Thyroid gland (tissue), 4 donors: ENCODE results near the gene FAM120B. TPM values are rescaled to one million over a fixed set of nuclear protein-coding genes. Genes with fewer than 3 reads are reported as not detected.
"Not testable (repeated sequence)": the region's sequence is repeated elsewhere in the genome, so short reads cannot be mapped to it uniquely, and the experiment has no call there.

ENCODE experiments used
- DNase-seq, 2 donors: peaks; one replicate each; pipeline ENCODE4 v3.0.0-alpha.2; 2019
- H3K27ac ChIP-seq, 3 donors: fragments of 200-600 bp; sonication (generic); 1 replicate in 2 of 3; 2 replicates in 1 of 3; pipeline ENCODE4 v1.5.1; 2016 to 2019; ENCODE audit warnings: mild to moderate bottlenecking in 1 of 3, moderate library complexity in 1 of 3
- H3K27me3 ChIP-seq: fragments of 200-600 bp; sonication (generic); one replicate; pipeline ENCODE4 v1.5.1; 2019
- H3K36me3 ChIP-seq, 2 donors: fragments of 200-600 bp; sonication (generic); one replicate each; pipeline ENCODE4 v1.5.1; 2016 to 2019
- H3K4me1 ChIP-seq, 2 donors: fragments of 200-600 bp; sonication (generic); one replicate each; pipeline ENCODE4 v1.5.1; 2017 to 2019
- H3K4me3 ChIP-seq, 3 donors: fragments of 200-600 bp; sonication (generic); replicated peaks in 1 of 3; 1 replicate in 2 of 3; 2 replicates in 1 of 3; pipeline ENCODE4 v1.5.1; 2016; ENCODE audit warnings: mild to moderate bottlenecking in 1 of 3
- H3K9me3 ChIP-seq: fragments of 200-600 bp; sonication (generic); one replicate; pipeline ENCODE4 v1.5.1; 2017
- POLR2A ChIP-seq, 2 donors: fragments of 450-650 bp; IDR thresholded peaks; one replicate each; pipeline ENCODE4 v1.6.1; 2017; ENCODE audit warnings: antibody characterized with exemption in 2 of 2, mild to moderate bottlenecking in 2 of 2, moderate library complexity in 1 of 2
- WGBS, 2 donors: methylation state at CpG; one replicate each; pipeline ENCODE4 v1.1.5; 2017; 5-methylcytosine and 5-hydroxymethylcytosine counted together
- intact Hi-C: fragments of 100-400 bp; cut with DNase I; formaldehyde crosslinking; loops from one replicate; pipeline ENCODE4 v1.15.1; 2023
- total RNA-seq, 4 donors: library from RNA; depleted of rRNA; stranded (reverse); fragments of >200 nt; gene quantifications; one replicate each; pipeline ENCODE4 v1.2.3, GENCODE V29; 2016
- TF ChIP-seq, protein P1 (sequence below), 6 experiments: fragments of 200-600 bp in 3 of 6; fragments of 450-650 bp in 3 of 6; sonication (generic) in 3 of 6; IDR thresholded peaks; one replicate each; pipeline ENCODE4 v1.5.1; 2016 to 2019; ENCODE audit warnings: antibody characterized with exemption in 6 of 6, mild to moderate bottlenecking in 2 of 6, inconsistent platforms in 1 of 6, moderate library complexity in 1 of 6

FAM120B gene
- total RNA-seq, 4 donors from 2014 or later = 26.9 to 38.4 (median 27.7) TPM

GRCh38 chr6:170346649-170347048 is 40.1 kb downstream of the FAM120B start:
- 89 to 93% methylated on average over 2 of the region's 2 CpGs for WGBS, 2 donors
- H3K4me3 ChIP-seq = no peak overlapping the region
- H3K27me3 ChIP-seq = no peaks in the 10 kb centered on the region
- DNase-seq = no peak
- TF ChIP-seq POLR2A (IDR thresholded peaks at IDR 0.05) = no peak
- TF ChIP-seq, protein P1, sequence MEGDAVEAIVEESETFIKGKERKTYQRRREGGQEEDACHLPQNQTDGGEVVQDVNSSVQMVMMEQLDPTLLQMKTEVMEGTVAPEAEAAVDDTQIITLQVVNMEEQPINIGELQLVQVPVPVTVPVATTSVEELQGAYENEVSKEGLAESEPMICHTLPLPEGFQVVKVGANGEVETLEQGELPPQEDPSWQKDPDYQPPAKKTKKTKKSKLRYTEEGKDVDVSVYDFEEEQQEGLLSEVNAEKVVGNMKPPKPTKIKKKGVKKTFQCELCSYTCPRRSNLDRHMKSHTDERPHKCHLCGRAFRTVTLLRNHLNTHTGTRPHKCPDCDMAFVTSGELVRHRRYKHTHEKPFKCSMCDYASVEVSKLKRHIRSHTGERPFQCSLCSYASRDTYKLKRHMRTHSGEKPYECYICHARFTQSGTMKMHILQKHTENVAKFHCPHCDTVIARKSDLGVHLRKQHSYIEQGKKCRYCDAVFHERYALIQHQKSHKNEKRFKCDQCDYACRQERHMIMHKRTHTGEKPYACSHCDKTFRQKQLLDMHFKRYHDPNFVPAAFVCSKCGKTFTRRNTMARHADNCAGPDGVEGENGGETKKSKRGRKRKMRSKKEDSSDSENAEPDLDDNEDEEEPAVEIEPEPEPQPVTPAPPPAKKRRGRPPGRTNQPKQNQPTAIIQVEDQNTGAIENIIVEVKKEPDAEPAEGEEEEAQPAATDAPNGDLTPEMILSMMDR (IDR thresholded peaks at IDR 0.05) = no peak
- H3K9me3 ChIP-seq = no peaks in the 10 kb centered on the region
- peaks cover 21 to 35% of the 10 kb centered on the region in 2 donors for H3K36me3 ChIP-seq
- no peak overlapping the region for H3K27ac ChIP-seq
- no peaks in the 10 kb centered on the region for H3K4me1 ChIP-seq
- intact Hi-C loops = no loop called here

DNA sequence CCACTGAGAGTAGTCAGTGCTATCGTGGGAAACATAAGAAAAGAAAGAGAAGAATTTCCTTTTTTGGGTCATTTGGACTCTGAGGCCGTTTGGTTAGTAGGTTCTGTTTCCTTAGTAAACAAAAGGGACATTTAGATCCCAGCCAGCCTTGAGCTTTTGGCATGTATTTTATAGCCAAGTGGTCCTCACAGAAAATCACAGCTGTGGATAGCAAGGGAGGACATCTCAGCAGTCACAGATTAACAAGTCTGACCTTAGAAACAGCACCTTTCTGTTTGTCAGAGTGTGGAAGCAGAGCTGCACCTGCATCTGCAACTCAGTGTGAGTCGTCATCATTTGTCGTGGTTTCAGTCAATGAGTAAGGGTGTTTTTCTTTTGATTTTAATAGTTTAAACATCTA is 40.5 kb downstream of the FAM120B start:
- Histone ChIP-seq H3K27me3 (no peaks in the 10 kb centered on the region), H3K36me3 (peaks cover 21 to 35% of the 10 kb centered on the region in 2 donors), H3K27ac (no peak overlapping the region), H3K9me3 (no peaks in the 10 kb centered on the region), H3K4me3 (no peak overlapping the region), H3K4me1 (no peaks in the 10 kb centered on the region)
- intact Hi-C loops = no loop called here
- 73 to 75% methylated on average over 4 of the region's 4 CpGs for WGBS, 2 donors
- DNase-seq = no peak
- TF ChIP-seq, protein P1 (IDR thresholded peaks at IDR 0.05) = no peak
- TF ChIP-seq POLR2A (IDR thresholded peaks at IDR 0.05) = no peak

- WGBS, 2 donors = 89 to 90% methylated on average over 6 of the region's 6 CpGs
- no peak for TF ChIP-seq POLR2A (IDR thresholded peaks at IDR 0.05)
- TF ChIP-seq, protein P1 (IDR thresholded peaks at IDR 0.05) = no peak
Observed at GRCh38 chr6:170347975-170348374, 41.4 kb downstream of the FAM120B start.

GRCh38 chr6:170351456-170351855 is 44.9 kb downstream of the FAM120B start:
- H3K9me3 ChIP-seq, H3K27ac ChIP-seq, H3K4me3 ChIP-seq, H3K4me1 ChIP-seq, H3K27me3 ChIP-seq, intact Hi-C loops, DNase-seq: not testable (repeated sequence)
- H3K36me3 ChIP-seq = peaks cover 21 to 35% of the 10 kb centered on the region in 2 donors

More at GRCh38 chr6:170347975-170348374, 41.4 kb downstream of the FAM120B start:
- Histone ChIP-seq H3K4me3 (no peak overlapping the region), H3K9me3 (no peaks in the 10 kb centered on the region), H3K27me3 (no peaks in the 10 kb centered on the region), H3K4me1 (no peaks in the 10 kb centered on the region), H3K36me3 (peaks cover 21 to 35% of the 10 kb centered on the region in 2 donors), H3K27ac (no peak overlapping the region)
- intact Hi-C loops = no loop called here
- no peak for DNase-seq

DNA sequence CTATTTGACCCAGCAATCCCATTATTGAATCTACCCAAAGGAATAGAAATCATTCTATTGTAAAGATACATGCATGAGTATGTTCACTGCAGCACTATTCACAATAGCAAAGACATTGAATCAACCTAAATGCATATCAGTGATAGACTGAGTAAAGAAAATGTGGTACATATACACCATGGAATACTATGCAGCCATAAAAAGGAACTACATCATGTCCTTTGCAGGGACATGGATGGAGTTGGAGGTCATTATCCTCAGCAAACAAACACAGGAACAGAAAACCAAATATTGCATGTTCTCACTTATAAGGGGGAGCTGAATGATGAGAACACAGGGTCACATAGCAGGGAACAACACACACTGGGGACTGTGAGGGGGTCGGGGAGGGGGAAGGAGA is 48.6 kb downstream of the FAM120B start:
- H3K36me3 ChIP-seq = peaks cover 6 to 14% of the 10 kb centered on the region in 2 donors
- DNase-seq, H3K27me3 ChIP-seq, H3K27ac ChIP-seq, H3K9me3 ChIP-seq, intact Hi-C loops, H3K4me3 ChIP-seq, H3K4me1 ChIP-seq: not testable (repeated sequence)
- 88 to 96% methylated on average over 1 of the region's 1 CpG for WGBS, 2 donors

DNA sequence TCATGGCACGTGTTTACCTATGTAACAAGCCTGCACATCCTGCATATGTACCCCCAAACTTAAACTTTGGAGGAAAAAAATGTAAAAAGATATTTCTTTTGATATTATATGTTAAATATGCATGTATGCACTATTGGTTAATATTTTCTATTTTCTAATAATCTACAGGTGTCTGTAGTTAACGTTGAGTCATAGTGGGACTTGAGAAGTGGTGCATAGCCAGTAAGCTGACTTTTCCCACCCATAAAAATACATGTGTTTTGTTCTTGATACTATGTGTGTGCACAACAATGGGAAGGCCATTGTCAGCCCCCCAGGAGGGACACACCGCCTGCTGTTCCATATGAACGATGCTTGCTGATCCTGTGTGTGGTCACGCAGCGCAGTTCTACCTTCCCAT is 49.1 kb downstream of the FAM120B start:
- Histone ChIP-seq H3K4me1 (peaks cover 0 to 7% of the 10 kb centered on the region in 2 donors), H3K27me3 (no peaks in the 10 kb centered on the region), H3K9me3 (no peaks in the 10 kb centered on the region), H3K27ac (no peak overlapping the region), H3K4me3 (no peak overlapping the region), H3K36me3 (peaks cover 1 to 9% of the 10 kb centered on the region in 2 donors)
- 90 to 93% methylated on average over 6 of the region's 6 CpGs for WGBS, 2 donors
- TF ChIP-seq, protein P1 (IDR thresholded peaks at IDR 0.05) = no peak
- no peak for TF ChIP-seq POLR2A (IDR thresholded peaks at IDR 0.05)
- no peak for DNase-seq
- intact Hi-C loops = no loop called here
